GM20431 (cell line): Measurements from ENCODE around the gene TNS1.

ENCODE experiments used
- in situ Hi-C: fragments of 300-500 bp; cut with MseI, MboI; formaldehyde crosslinking; loops from one replicate; pipeline ENCODE4 v1.15.0; 2020; ENCODE audit warnings: low sequenced_read_pairs; ENCODE audit not compliant: unreplicated experiment

The TNS1 gene

GRCh38 chr2:217845301-217845700, 157.5 kb downstream of the TNS1 start:
- in situ Hi-C loops, result no loop called here

GRCh38 chr2:217844696-217845095, 158.1 kb downstream of the TNS1 start:
- in situ Hi-C loops, result no loop called here

- in situ Hi-C loops, result no loop called here
Observed at GRCh38 chr2:217843324-217843723, 159.5 kb downstream of the TNS1 start.

GRCh38 chr2:217842017-217842416, 160.8 kb downstream of the TNS1 start:
- in situ Hi-C loops, result no loop called here

GRCh38 chr2:217840522-217840921, 162.3 kb downstream of the TNS1 start:
- in situ Hi-C loops, result no loop called here

GRCh38 chr2:217839750-217840107, 163.1 kb downstream of the TNS1 start:
- in situ Hi-C loops, result no loop called here

- in situ Hi-C loops, result no loop called here
Observed at GRCh38 chr2:217839073-217839749, 163.6 kb downstream of the TNS1 start.

GRCh38 chr2:217838409-217838831, 164.4 kb downstream of the TNS1 start:
- in situ Hi-C loops, result no loop called here

- in situ Hi-C loops, result no loop called here
Observed at GRCh38 chr2:217837530-217837929, 165.3 kb downstream of the TNS1 start.

GRCh38 chr2:217836901-217837491, 165.8 kb downstream of the TNS1 start:
- in situ Hi-C loops, result no loop called here

GRCh38 chr2:217835931-217836891, 166.6 kb downstream of the TNS1 start:
- in situ Hi-C loops, result no loop called here

GRCh38 chr2:217834744-217835513, 167.9 kb downstream of the TNS1 start:
- in situ Hi-C loops, result no loop called here

GRCh38 chr2:217834057-217834620, 168.7 kb downstream of the TNS1 start:
- in situ Hi-C loops, result no loop called here

- in situ Hi-C loops, result no loop called here
Observed at GRCh38 chr2:217833439-217833838, 169.4 kb downstream of the TNS1 start.

GRCh38 chr2:217832987-217833386, 169.8 kb downstream of the TNS1 start:
- in situ Hi-C loops, result no loop called here

GRCh38 chr2:217832115-217832514, 170.7 kb downstream of the TNS1 start:
- in situ Hi-C loops, result no loop called here

- in situ Hi-C loops, result no loop called here
Observed at GRCh38 chr2:217831306-217831705, 171.5 kb downstream of the TNS1 start.

GRCh38 chr2:217830807-217831206, 172.0 kb downstream of the TNS1 start:
- in situ Hi-C loops, result no loop called here

GRCh38 chr2:217830061-217830460, 172.7 kb downstream of the TNS1 start:
- in situ Hi-C loops, result no loop called here

- in situ Hi-C loops, result no loop called here
Observed at GRCh38 chr2:217829420-217829819, 173.4 kb downstream of the TNS1 start.
